K562 (cell line): ENCODE results near the gene ZW10.

Experiments
- ATF7 ChIP-seq: fragments of 450-650 bp; IDR thresholded peaks from 2 replicates; pipeline ENCODE4 v1.7.1; 2014; ENCODE audit warnings: mild to moderate bottlenecking, moderate library complexity
- CREB1 ChIP-seq, 2 experiments: sonication (generic) in 1 of 2; formaldehyde crosslinking in 1 of 2; IDR thresholded peaks; 2 replicates each; pipeline versions ENCODE4 v1.6.1 to v1.8.0; 2012 to 2022; ENCODE audit warnings: inconsistent platforms in 1 of 2, mild to moderate bottlenecking in 1 of 2, missing genetic modification reagents in 1 of 2, moderate library complexity in 1 of 2
- FIP1L1 ChIP-seq: fragments of 200-400 bp; formaldehyde crosslinking; IDR thresholded peaks from 2 replicates; pipeline ENCODE4 v1.6.1; 2018; ENCODE audit warnings: mild to moderate bottlenecking, low read depth, low read length; ENCODE audit not compliant: poor library complexity, severe bottlenecking
- FOS ChIP-seq: IDR thresholded peaks from 3 replicates; pipeline ENCODE4 v1.6.1; 2011; ENCODE audit not compliant: insufficient read length; ENCODE audit errors: extremely low read depth
- FOXA1 ChIP-seq: fragments of 450-650 bp; IDR thresholded peaks from 2 replicates; pipeline ENCODE4 v1.6.1; 2016; ENCODE audit warnings: mild to moderate bottlenecking, borderline replicate concordance
- GABPA ChIP-seq: fragments of 200-800 bp; sonication (Bioruptor generic); conservative IDR thresholded peaks from 2 replicates; pipeline ENCODE4 v1.6.1; 2016; ENCODE audit warnings: low read depth, missing genetic modification characterization, missing compliant biosample characterization
- NR1H2 ChIP-seq: sonication (generic); formaldehyde crosslinking; IDR thresholded peaks from 2 replicates; pipeline ENCODE4 v1.4.0; 2020; ENCODE audit warnings: mild to moderate bottlenecking, missing genetic modification reagents
- PHF8 ChIP-seq: fragments of 200-600 bp; sonication (generic); IDR thresholded peaks from 2 replicates; pipeline ENCODE4 v1.6.1; 2012; ENCODE audit warnings: mixed run types, mild to moderate bottlenecking, inconsistent platforms, low read length, moderate library complexity, borderline replicate concordance
- POLR2AphosphoS5 ChIP-seq: IDR thresholded peaks from 2 replicates; pipeline ENCODE4 v1.6.1; 2011; ENCODE audit warnings: mild to moderate bottlenecking, low read depth, low read length, moderate library complexity; ENCODE audit not compliant: control insufficient read depth, insufficient read depth
- STAG1 ChIP-seq: sonication (generic); formaldehyde crosslinking; IDR thresholded peaks from 2 replicates; pipeline ENCODE4 v1.5.0; 2020; ENCODE audit warnings: missing genetic modification reagents, borderline replicate concordance
- ZNF274 ChIP-seq: IDR thresholded peaks from 2 replicates; pipeline ENCODE4 v1.6.1; 2011; ENCODE audit warnings: low read depth, mild to moderate bottlenecking, low read length, moderate library complexity, borderline replicate concordance
- TF ChIP-seq, protein P1 (sequence below): sonication (generic); formaldehyde crosslinking; IDR thresholded peaks from 2 replicates; pipeline ENCODE4 v1.8.1; 2023; ENCODE audit warnings: mild to moderate bottlenecking, missing genetic modification reagents
- TF ChIP-seq, protein P2 (sequence below), 3 experiments: IDR thresholded peaks in 2 of 3; conservative IDR thresholded peaks in 1 of 3; 2 replicates each; pipeline ENCODE4 v1.5.1; 2011 to 2012; ENCODE audit warnings: low read length in 3 of 3, mild to moderate bottlenecking in 3 of 3, control low read depth in 2 of 3, improper control_type of control experiment in 1 of 3, inconsistent platforms in 1 of 3, low read depth in 1 of 3, mixed read lengths in 1 of 3, moderate library complexity in 1 of 3; ENCODE audit not compliant: insufficient read depth in 2 of 3
- TF ChIP-seq, protein P3 (sequence below): sonication (generic); formaldehyde crosslinking; IDR thresholded peaks from 2 replicates; pipeline ENCODE4 v1.8.1; 2023; ENCODE audit warnings: mild to moderate bottlenecking, missing genetic modification reagents

DNA sequence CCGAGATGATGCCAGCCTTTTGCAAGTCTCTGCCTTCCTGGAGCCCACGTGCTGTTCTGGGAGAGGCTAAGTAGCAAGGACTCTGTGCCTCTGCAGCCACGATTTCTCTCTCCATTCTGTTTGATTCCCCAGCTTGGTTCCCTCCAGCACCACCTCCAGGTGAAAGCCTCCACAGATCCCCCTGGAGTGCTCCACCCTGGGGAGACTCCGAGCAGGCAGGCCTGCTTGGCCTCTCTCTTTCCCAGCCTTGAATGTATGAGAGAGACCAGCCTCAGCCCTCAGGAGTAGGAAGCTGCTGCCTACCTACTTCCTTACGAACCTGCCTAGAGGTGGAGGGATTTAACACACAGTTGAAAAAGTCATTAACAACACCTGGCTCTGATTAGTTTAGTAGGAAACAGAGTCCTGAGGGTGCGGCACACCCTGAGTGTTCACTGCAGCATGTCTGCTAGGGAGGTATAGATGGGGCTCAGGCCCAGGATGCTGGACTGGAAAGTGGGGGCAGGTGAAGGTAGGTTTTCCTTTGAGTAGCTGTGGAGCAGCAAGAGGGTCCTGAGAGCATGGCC is 89.9 kb downstream of the ZW10 start:
- TF ChIP-seq ATF7 (no peak), CREB1 (IDR thresholded peaks at IDR 0.05) (no peak), CREB1 (CRISPR knock-in tag; IDR thresholded peaks at IDR 0.05) (no peak), ZNF274 (no peak), GABPA (tag) (no peak), POLR2AphosphoS5 (no peak), FOXA1 (no peak), FOS (no peak), NR1H2 (CRISPR knock-in tag) (no peak), FIP1L1 (no peak), STAG1 (no peak), PHF8 (no peak)
- TF ChIP-seq, protein P1, sequence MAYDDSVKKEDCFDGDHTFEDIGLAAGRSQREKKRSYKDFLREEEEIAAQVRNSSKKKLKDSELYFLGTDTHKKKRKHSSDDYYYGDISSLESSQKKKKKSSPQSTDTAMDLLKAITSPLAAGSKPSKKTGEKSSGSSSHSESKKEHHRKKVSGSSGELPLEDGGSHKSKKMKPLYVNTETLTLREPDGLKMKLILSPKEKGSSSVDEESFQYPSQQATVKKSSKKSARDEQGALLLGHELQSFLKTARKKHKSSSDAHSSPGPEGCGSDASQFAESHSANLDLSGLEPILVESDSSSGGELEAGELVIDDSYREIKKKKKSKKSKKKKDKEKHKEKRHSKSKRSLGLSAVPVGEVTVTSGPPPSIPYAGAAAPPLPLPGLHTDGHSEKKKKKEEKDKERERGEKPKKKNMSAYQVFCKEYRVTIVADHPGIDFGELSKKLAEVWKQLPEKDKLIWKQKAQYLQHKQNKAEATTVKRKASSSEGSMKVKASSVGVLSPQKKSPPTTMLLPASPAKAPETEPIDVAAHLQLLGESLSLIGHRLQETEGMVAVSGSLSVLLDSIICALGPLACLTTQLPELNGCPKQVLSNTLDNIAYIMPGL (CRISPR knock-in tag) = no peak
- TF ChIP-seq, protein P2, sequence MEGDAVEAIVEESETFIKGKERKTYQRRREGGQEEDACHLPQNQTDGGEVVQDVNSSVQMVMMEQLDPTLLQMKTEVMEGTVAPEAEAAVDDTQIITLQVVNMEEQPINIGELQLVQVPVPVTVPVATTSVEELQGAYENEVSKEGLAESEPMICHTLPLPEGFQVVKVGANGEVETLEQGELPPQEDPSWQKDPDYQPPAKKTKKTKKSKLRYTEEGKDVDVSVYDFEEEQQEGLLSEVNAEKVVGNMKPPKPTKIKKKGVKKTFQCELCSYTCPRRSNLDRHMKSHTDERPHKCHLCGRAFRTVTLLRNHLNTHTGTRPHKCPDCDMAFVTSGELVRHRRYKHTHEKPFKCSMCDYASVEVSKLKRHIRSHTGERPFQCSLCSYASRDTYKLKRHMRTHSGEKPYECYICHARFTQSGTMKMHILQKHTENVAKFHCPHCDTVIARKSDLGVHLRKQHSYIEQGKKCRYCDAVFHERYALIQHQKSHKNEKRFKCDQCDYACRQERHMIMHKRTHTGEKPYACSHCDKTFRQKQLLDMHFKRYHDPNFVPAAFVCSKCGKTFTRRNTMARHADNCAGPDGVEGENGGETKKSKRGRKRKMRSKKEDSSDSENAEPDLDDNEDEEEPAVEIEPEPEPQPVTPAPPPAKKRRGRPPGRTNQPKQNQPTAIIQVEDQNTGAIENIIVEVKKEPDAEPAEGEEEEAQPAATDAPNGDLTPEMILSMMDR (IDR thresholded peaks at IDR 0.05 in 2 of 3, conservative IDR thresholded peaks at IDR 0.05 in 1 of 3; ENCODE audit: insufficient read depth in 2 of 3, low read depth in 1 of 3, low read length in 3 of 3) = no peak
- TF ChIP-seq, protein P3, sequence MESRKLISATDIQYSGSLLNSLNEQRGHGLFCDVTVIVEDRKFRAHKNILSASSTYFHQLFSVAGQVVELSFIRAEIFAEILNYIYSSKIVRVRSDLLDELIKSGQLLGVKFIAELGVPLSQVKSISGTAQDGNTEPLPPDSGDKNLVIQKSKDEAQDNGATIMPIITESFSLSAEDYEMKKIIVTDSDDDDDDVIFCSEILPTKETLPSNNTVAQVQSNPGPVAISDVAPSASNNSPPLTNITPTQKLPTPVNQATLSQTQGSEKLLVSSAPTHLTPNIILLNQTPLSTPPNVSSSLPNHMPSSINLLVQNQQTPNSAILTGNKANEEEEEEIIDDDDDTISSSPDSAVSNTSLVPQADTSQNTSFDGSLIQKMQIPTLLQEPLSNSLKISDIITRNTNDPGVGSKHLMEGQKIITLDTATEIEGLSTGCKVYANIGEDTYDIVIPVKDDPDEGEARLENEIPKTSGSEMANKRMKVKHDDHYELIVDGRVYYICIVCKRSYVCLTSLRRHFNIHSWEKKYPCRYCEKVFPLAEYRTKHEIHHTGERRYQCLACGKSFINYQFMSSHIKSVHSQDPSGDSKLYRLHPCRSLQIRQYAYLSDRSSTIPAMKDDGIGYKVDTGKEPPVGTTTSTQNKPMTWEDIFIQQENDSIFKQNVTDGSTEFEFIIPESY (CRISPR knock-in tag) = no peak
